Endothelial cell of umbilical vein (primary cell): ENCODE measurements around the gene ELOVL1. TPM values are rescaled to one million over a fixed set of nuclear protein-coding genes. Genes with fewer than 3 reads are reported as not detected.
A peak's percentile ranks its signal among the peaks of the same experiment; 100 is the strongest.

Experiments
- Bru-seq: library from RNA; stranded (reverse); fragments of 400-500 nt; gene quantifications from one replicate; lab custom pipeline; 2021; lab: Mats Ljungman, UMichigan
- BruChase-seq, 2 experiments: library from RNA; stranded (reverse); fragments of 400-500 nt; gene quantifications; one replicate each; lab custom pipeline; 2021; lab: Mats Ljungman, UMichigan
- BruUV-seq: library from RNA; stranded (reverse); fragments of 400-500 nt; replicated peaks from 2 replicates; lab custom pipeline; 2021; lab: Mats Ljungman, UMichigan
- CTCF ChIA-PET: fragments of 300-600, 350-600 bp; sonication (Branson Sonifier 250); formaldehyde crosslinking; loops from one replicate; lab custom pipeline; 2021; ENCODE audit warnings: antibody characterized with exemption, inconsistent platforms; lab: Charles Lee
- POLR2A ChIA-PET: fragments of 300-600, 350-600 bp; sonication (Branson Sonifier 250); formaldehyde crosslinking; loops from one replicate; lab custom pipeline; 2021; ENCODE audit warnings: antibody characterized with exemption, inconsistent platforms; lab: Charles Lee
- DNase-seq: peaks from one replicate; pipeline ENCODE4 v3.0.0-alpha.2; 2011; ENCODE audit warnings: low read depth, low spot score
- FAIRE-seq: peaks from 2 replicates; lab custom pipeline; 2011; peaks lifted over from hg19 to GRCh38; lab: Jason Lieb, UNC
- H2AFZ ChIP-seq: 2 replicates; pipeline ENCODE4 v1.6.0; 2012; ENCODE audit warnings: low read depth, low read length, control low read depth, inconsistent platforms
- H3K27ac ChIP-seq: 2 replicates; pipeline ENCODE4 v1.5.1; 2011; ENCODE audit warnings: low read depth, mild to moderate bottlenecking, control low read depth, low read length, moderate library complexity; ENCODE audit not compliant: insufficient read depth
- H3K27me3 ChIP-seq, 2 experiments: 2 replicates each; pipeline versions ENCODE4 v1.6.0 to v1.6.1; 2011; ENCODE audit warnings: low read length in 2 of 2, mixed read lengths in 1 of 2; ENCODE audit not compliant: control insufficient read depth in 2 of 2, insufficient read depth in 2 of 2
- H3K36me3 ChIP-seq, 2 experiments: 2 replicates in 1 of 2; 3 replicates in 1 of 2; pipeline ENCODE4 v1.5.1; 2011; ENCODE audit warnings: low read length in 2 of 2, mild to moderate bottlenecking in 1 of 2, moderate library complexity in 1 of 2; ENCODE audit not compliant: control insufficient read depth in 2 of 2, insufficient read depth in 2 of 2; ENCODE audit errors: extremely low read depth in 1 of 2
- H3K4me1 ChIP-seq: 3 replicates; pipeline ENCODE4 v1.5.1; 2011; ENCODE audit warnings: mild to moderate bottlenecking, low read length; ENCODE audit not compliant: control insufficient read depth, insufficient read depth; ENCODE audit errors: extremely low read depth
- H3K4me2 ChIP-seq: 2 replicates; pipeline ENCODE4 v1.6.1; 2011; ENCODE audit warnings: low read length, control low read depth, mixed read lengths; ENCODE audit not compliant: insufficient read depth
- H3K4me3 ChIP-seq, 3 experiments: fragments of 200-600 bp in 1 of 3; sonication (generic), shearing (Covaris generic) in 1 of 3; replicated peaks in 1 of 3; 2 replicates each; pipeline ENCODE4 v1.5.1; 2011 to 2016; ENCODE audit warnings: control low read depth in 3 of 3, low read length in 3 of 3, mild to moderate bottlenecking in 2 of 3, inconsistent platforms in 1 of 3, low read depth in 1 of 3, moderate library complexity in 1 of 3; ENCODE audit not compliant: insufficient read depth in 1 of 3
- H3K79me2 ChIP-seq: 2 replicates; pipeline ENCODE4 v1.6.0; 2012; ENCODE audit warnings: low read length, inconsistent platforms; ENCODE audit not compliant: control insufficient read depth, insufficient read depth
- H3K9ac ChIP-seq: replicated peaks from 2 replicates; pipeline ENCODE3; 2011; ENCODE audit warnings: low read length, control low read depth; ENCODE audit not compliant: insufficient read depth; ENCODE audit errors: extremely low read depth
- H3K9me1 ChIP-seq: replicated peaks from 3 replicates; pipeline ENCODE4 v1.6.0; 2011; ENCODE audit warnings: mild to moderate bottlenecking, low read length; ENCODE audit not compliant: control insufficient read depth, insufficient read depth; ENCODE audit errors: extremely low read depth
- H3K9me3 ChIP-seq: replicated peaks from 2 replicates; pipeline ENCODE4 v1.5.1; 2012; ENCODE audit warnings: low read length, inconsistent platforms; ENCODE audit not compliant: control insufficient read depth, insufficient read depth
- H4K20me1 ChIP-seq: replicated peaks from 2 replicates; pipeline ENCODE3; 2011; ENCODE audit warnings: mild to moderate bottlenecking, low read length; ENCODE audit not compliant: control insufficient read depth, insufficient read depth; ENCODE audit errors: extremely low read depth
- CTCF ChIP-seq, 2 donors: IDR thresholded peaks; 1 replicate in 1 of 2; 2 replicates in 1 of 2; pipeline ENCODE4 v1.5.1; 2011; ENCODE audit warnings: low read length in 2 of 2, mild to moderate bottlenecking in 2 of 2, moderate library complexity in 2 of 2, control low read depth in 1 of 2, inconsistent platforms in 1 of 2, low read depth in 1 of 2; ENCODE audit not compliant: insufficient read depth in 1 of 2; ENCODE audit errors: extremely low read depth in 1 of 2
- EZH2 ChIP-seq: IDR thresholded peaks from 2 replicates; pipeline ENCODE4 v1.6.1; 2012; ENCODE audit warnings: borderline replicate concordance, low read depth, mild to moderate bottlenecking, moderate library complexity, low read length, inconsistent platforms; ENCODE audit not compliant: severe bottlenecking
- FOS ChIP-seq: IDR thresholded peaks from 2 replicates; pipeline ENCODE4 v1.6.1; 2011; ENCODE audit warnings: mild to moderate bottlenecking, low read length, moderate library complexity, borderline replicate concordance; ENCODE audit not compliant: insufficient read depth
- GATA2 ChIP-seq: IDR thresholded peaks from 2 replicates; pipeline ENCODE4 v1.7.0; 2011; ENCODE audit warnings: low read depth, mild to moderate bottlenecking, moderate library complexity, mixed read lengths, low read length; ENCODE audit not compliant: insufficient read length, insufficient read depth
- JUN ChIP-seq: IDR thresholded peaks from 2 replicates; pipeline ENCODE4 v1.6.1; 2011; ENCODE audit warnings: borderline replicate concordance, low read depth; ENCODE audit not compliant: insufficient read length, insufficient read depth
- MAX ChIP-seq: IDR thresholded peaks from 2 replicates; pipeline ENCODE4 v1.6.1; 2011; ENCODE audit not compliant: insufficient read depth, insufficient read length
- MYC ChIP-seq: IDR thresholded peaks from one replicate; pipeline ENCODE4 v1.6.1; 2011; ENCODE audit warnings: mild to moderate bottlenecking, low read depth, low read length
- POLR2A ChIP-seq: IDR thresholded peaks from 2 replicates; pipeline ENCODE4 v1.6.1; 2012; ENCODE audit warnings: low read depth, mild to moderate bottlenecking, control low read depth, low read length
- POLR2AphosphoS5 ChIP-seq: IDR thresholded peaks from 2 replicates; pipeline ENCODE4 v1.6.1; 2012; ENCODE audit warnings: low read depth, mild to moderate bottlenecking, control low read depth, low read length, moderate library complexity; ENCODE audit not compliant: insufficient read depth
- dilution Hi-C: fragments of 300-500 bp; cut with MboI; formaldehyde crosslinking; loops from one replicate; pipeline ENCODE4 v1.15.0; 2019; ENCODE audit warnings: low sequenced_read_pairs; ENCODE audit not compliant: extremely low pct_ligation_motif_present
- intact Hi-C: fragments of 100-400 bp; cut with micrococcal nuclease; formaldehyde crosslinking; loops from one replicate; pipeline ENCODE4 v1.10.0; 2022
- long read RNA-seq: library from polyadenylated mRNA; stranded (forward); transcript quantifications from one replicate; pipeline ENCODE4 v2.0.0, GENCODE V29; 2021
- polyA minus RNA-seq, 3 experiments: library from RNA; depleted of rRNA, polyadenylated mRNA; stranded (reverse); fragments of >200 nt; gene quantifications; 1 replicate in 1 of 3; 2 replicates in 2 of 3; pipeline ENCODE4 v1.2.3, GENCODE V29; 2011
- polyA plus RNA-seq, 4 experiments: library from polyadenylated mRNA; depleted of rRNA in 3 of 4; stranded (reverse) in 3 of 4; unstranded in 1 of 4; fragments of >200 nt; gene quantifications; 2 replicates each; pipeline versions ENCODE4 v1.2.1 to v1.2.3, GENCODE V29; 2011 to 2012; ENCODE audit warnings: missing spikeins in 1 of 4
- total RNA-seq: library from RNA; stranded (reverse); gene quantifications from 2 replicates; pipeline ENCODE4 v1.2.3, GENCODE V29; 2021

ELOVL1 gene
- total RNA-seq, result 126 and 134 TPM in 2 replicates
- polyA plus RNA-seq, result 303 and 353 TPM in 2 replicates
- polyA plus RNA-seq (2011; cell fraction: cytosol; rRNA removed), result 205 and 228 TPM in 2 replicates
- polyA plus RNA-seq (2011; cell fraction: nucleus; rRNA removed), result 140 and 144 TPM in 2 replicates
- 151 and 237 TPM in 2 replicates for polyA plus RNA-seq (2012)
- polyA minus RNA-seq, result 211 and 218 TPM in 2 replicates
- polyA minus RNA-seq (2011; cell fraction: cytosol; rRNA and poly(A)+ RNA removed), result 49.2 TPM
- 26.3 and 43.3 TPM in 2 replicates for polyA minus RNA-seq (2011; cell fraction: nucleus; rRNA and poly(A)+ RNA removed)
- percentile 77 among the genes with signal in this experiment for Bru-seq, nascent RNA
- percentile 98 among the genes with signal in this experiment for BruChase-seq, experiment 1, labeled RNA remaining after a 6-hour chase
- percentile 93 among the genes with signal in this experiment for BruChase-seq, experiment 2, labeled RNA remaining after a 2-hour chase
- long read RNA-seq, transcript ELOVL1-201 (8 exons, 1,477 nt), result major isoform, 82 of 110 reads
- long read RNA-seq, transcript ELOVL1-212 (7 exons, 828 nt), result minor isoform, 6 of 110 reads
- long read RNA-seq, transcript ELOVL1-216 (8 exons, 1,625 nt), result minor isoform, 8 of 110 reads
- long read RNA-seq, partial matches to known transcripts, result 3 of 110 reads
- long read RNA-seq, other reads (novel, unspliced or antisense), result 9 of 110 reads

- intact Hi-C loops, result loop anchor here (1.0 to 5.0 kb wide), 4 partner anchors 10 to 141 kb away; partner anchors contain the start of gene CDC20
- Histone ChIP-seq H3K36me3 (peaks cover 10 to 18% of the 10 kb centered on the region in 2 experiments), H2AFZ (peak within 1 kb of the TSS; percentile 31), H3K9me3 (no peaks in the 10 kb centered on the region), H3K27ac (peak within 1 kb of the TSS; percentile 57), H3K9ac (peak within 1 kb of the TSS; percentile 81), H3K4me2 (peak within 1 kb of the TSS; percentile 85), H3K9me1 (no peaks in the 10 kb centered on the region), H4K20me1 (no peaks in the 10 kb centered on the region), H3K4me3 (peak within 1 kb of the TSS; percentile 70 to 85 (median 72)), H3K27me3 (no peaks in the 10 kb centered on the region), H3K4me1 (peaks cover 30% of the 10 kb centered on the region), H3K79me2 (peaks cover 44% of the 10 kb centered on the region)
- POLR2A ChIA-PET, result interaction anchor here (0.6 to 1.5 kb wide), 4 partner anchors 10 to 138 kb away, joined by 3 to 15 read pairs (median 5); partner anchors contain the start of gene CDC20
- TF ChIP-seq EZH2 (no peak), POLR2A (peak; percentile 98), FOS (no peak), GATA2 (no peak), POLR2AphosphoS5 (peak; percentile 99), CTCF (IDR thresholded peaks at IDR 0.05; ENCODE audit: extremely low read depth in 1 of 2, insufficient read depth in 1 of 2, low read depth in 1 of 2, low read length in 2 of 2) (peak in 1 of 2 donors; percentile 38), MYC (no peak), JUN (no peak), MAX (no peak)
- peak; percentile 89 for DNase-seq
- CTCF ChIA-PET, result interaction anchor here (0.6 to 2.0 kb wide), 10 partner anchors 10 to 141 kb away, joined by 3 to 19 read pairs (median 4); no protein-coding TSS in a partner anchor
- TSS peak; percentile 86 for BruUV-seq
- FAIRE-seq, result peak; percentile 89
- dilution Hi-C loops, result no loop called here
Observed at GRCh38 chr1:43367904-43368645, at the start of gene ELOVL1. Gene ELOVL1, minus strand, starts transcription at chr1:43368011. Its CDS starts 2,402 bp downstream, at chr1:43365609.
